HG03095 (cell line): ENCODE measurements around the gene CCT5.
"Not testable (repeated sequence)": the region's sequence is repeated elsewhere in the genome, so short reads cannot be mapped to it uniquely, and the experiment has no call there.

Experiments used
- ATAC-seq: cut with Tn5 transposase; IDR thresholded peaks from one replicate; pipeline ENCODE4 v1.9.1; 2021; ENCODE audit warnings: moderate library complexity; ENCODE audit not compliant: unreplicated experiment

The CCT5 gene

DNA sequence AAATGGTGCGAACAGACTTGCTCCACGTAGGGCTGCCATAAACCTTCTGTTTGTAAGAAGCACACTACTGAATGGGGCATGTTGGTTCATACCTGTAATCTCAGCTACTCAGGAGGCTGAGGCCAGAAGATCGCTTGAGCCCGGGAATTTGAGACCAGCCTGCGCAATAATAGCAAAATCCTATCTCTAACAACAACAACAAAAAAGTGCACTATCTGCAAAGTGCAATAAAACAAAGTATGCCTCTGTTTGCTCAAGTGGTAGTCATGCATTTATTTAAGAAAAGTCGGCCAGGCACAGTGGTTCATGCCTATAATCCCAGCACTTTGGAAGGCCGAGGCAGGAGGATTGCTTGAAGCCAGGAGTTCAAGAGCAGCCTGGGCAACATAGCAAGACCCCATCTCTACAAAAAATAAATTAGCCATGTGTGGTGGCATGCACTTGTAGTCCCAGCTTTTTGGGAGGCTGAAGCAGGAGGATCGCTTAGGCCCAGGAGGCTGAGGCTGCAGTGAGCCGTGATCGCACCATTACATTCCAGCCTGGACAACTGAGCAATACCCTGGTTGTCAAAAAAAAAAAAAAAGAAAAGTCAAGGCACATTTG lies 5.6 kb upstream of the CCT5 start:
- no peak for ATAC-seq

DNA sequence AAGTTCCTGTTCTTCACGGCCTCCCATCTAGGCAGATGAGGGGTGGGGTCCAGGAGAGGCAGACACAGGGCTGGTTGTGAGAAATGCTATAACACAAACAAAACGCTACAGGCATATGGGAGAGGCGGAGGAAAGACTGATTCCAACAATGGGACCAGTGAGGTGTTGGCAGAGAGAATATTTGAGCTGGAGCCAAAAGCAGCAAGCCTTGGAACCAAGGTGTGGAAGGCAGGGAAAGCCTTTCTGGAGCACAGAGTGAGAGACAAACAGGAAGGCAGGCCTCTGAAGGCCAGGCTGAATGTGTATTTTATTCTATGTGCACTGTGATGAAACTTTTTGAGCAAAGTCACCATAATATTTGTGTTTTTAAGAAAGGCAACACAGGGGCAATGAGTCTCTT lies 3.3 kb upstream of the CCT5 start:
- no peak for ATAC-seq

DNA sequence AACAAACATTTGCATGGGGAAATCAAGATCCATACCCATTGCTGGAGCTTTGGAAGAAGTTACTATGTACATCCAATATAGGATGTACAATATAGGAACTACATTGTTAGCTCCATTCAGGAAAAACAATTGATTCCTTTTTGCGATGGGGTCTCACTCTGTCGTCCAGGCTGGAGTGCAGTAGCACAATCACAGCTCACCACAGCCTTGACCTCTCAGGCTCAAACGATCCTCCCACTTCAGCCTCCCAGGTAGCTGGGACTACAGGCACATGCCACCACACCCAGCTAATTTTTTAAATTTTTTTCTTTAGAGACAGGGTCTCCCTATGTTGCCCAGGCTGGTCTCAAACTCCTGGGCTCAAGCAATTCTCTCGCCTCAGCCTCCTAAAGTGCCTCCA lies 2.9 kb upstream of the CCT5 start:
- not testable (repeated sequence) for ATAC-seq

DNA sequence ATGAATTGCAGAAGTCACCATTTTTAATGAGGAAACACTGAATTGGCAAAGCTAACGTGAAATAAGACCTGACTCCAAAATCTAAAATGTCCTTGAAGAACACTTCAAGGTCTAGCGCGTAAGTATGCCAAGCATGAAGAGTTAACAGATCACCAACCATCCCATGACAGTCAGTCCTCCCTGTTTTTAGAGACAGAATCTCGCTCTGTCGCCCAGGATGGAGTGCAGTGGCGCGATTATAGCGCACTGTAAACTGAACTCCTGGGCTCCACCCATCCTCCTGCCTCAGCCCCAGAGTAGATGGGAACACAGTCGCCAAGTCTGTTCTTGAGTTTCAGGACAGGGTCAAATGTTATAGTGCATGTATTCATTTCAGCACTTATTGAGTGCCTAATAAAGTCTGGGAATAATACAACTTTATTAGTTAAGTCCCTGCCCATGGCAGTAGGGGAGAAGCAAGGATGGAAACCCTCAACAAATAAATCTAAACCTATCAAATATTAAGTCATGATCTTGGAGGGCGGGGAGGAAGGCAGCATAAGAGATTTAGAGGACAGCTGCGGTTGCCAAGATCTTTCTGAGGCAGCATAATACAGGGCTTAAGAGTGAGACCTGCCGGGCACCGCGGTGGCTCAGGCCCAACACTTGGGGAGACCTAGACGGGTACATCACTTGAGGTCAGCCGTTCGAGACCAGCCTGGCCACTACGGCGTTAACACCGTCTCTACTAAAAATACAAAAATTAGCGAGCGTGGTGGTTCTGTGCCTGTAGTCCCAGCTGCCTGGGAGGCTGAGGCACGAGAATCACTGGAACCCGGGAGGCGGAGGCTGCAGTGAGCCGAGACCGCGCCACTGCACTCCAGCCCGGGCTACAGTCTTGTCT lies 1.5 kb upstream of the CCT5 start:
- peak; percentile 2 for ATAC-seq

DNA sequence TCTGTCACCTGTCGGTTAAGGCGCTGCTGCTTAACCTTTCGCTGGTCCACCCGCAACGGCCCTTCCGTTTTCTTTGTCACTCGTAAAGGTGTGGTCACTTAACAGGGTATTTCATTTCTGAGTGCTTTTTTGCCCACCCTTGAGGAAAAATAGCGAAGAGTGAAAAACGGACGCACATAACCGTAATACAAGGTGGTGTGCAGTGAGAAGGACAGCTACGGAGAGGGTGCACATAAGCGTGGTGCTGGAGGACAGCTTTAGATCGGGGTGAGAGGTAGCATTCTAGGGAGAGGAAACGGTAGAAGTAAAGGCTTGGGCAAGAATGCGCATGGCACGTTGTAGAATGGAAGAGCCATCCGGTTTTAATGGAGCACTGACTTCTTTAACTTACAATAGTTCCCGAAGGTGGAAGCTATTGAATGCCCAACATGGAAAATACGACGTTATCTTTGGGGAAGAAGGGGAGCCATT lies 761 bp downstream of the CCT5 start:
- ATAC-seq, result no peak

DNA sequence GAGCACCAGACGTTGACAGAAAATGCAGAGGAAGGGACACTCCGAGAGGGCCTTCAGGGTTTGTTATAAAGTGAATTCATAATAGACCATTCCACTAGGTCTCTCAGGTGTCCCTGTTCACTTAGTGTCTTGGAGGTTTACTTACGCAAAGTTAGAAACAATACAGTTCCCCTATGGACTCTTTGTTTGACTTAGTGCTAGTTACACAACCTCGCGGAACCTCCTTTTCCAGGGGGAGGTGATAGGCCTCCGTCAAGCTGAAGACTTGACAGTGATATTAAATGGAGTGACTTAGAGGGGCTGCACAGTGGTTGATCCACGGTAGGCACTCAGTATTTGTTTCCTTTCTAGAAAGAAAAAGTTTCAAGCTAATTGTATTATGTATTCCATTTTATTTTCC lies 1.3 kb downstream of the CCT5 start:
- no peak for ATAC-seq

DNA sequence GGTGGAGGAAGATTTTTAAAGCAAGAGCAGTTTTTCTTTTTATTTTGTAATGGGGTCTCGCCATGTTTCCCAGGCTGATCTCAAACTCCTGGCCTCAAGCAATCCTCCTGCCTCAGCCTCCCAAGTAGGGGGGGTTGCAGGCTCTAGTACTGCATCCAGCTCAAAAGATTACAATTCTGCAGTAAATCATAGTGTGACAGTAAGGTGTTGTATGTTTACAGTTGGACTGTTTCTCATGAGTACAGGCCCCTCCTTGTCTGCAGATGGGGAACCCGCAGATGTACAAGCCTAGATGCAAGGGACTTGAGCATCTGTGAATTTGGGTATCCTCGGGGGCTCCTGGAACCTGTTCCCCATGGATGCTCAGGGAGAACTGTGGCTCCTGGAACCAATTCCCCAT lies 3.3 kb downstream of the CCT5 start:
- ATAC-seq, result no peak

DNA sequence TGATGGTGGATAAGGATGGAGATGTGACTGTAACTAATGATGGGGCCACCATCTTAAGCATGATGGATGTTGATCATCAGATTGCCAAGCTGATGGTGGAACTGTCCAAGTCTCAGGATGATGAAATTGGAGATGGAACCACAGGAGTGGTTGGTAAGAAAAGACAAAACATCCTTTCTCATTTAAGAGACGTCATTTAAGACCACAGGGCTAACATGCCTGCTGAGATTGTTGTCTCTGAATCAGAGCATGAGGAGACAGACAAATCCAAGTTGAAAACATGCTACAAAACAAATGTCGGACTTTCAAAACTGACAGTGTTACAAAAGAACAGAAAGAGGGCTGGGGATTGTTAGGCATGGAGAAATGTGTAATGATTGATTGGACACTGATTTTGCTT lies 4.6 kb downstream of the CCT5 start:
- ATAC-seq, result no peak

DNA sequence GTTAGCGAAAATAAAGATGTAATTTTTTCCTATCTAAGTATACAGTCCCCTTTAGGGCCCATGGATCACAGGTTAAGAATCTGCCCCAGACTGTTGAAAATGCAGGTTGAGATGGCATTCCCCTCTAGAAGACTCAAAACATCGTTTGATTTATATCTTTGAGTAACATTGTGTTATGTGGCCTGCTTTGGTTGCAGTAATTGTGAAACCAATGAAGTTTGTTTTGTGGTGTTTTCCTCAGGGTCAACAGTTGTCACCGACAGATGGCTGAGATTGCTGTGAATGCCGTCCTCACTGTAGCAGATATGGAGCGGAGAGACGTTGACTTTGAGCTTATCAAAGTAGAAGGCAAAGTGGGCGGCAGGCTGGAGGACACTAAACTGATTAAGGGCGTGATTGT lies 7.8 kb downstream of the CCT5 start:
- ATAC-seq, result no peak

DNA sequence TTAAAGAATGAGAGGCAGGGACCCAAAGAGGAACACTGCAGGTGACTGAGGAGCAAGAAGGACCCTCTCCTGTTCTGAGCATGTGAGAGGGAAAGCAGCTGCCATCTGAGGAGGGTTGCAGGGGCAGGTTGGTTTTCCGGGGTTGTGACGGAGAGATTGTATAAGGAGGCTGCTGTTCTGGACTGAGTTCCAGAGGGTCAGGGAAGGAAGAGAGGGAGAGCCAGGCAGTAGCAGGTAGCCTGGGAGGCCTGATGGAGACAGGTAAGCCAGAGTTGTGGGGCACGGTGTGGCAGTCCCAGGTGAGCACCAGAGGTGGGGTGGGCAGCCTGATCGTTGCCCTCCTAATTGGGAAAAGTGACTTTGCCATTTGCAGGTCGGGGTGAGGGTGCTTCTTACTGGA lies 9.8 kb downstream of the CCT5 start:
- no peak for ATAC-seq

DNA sequence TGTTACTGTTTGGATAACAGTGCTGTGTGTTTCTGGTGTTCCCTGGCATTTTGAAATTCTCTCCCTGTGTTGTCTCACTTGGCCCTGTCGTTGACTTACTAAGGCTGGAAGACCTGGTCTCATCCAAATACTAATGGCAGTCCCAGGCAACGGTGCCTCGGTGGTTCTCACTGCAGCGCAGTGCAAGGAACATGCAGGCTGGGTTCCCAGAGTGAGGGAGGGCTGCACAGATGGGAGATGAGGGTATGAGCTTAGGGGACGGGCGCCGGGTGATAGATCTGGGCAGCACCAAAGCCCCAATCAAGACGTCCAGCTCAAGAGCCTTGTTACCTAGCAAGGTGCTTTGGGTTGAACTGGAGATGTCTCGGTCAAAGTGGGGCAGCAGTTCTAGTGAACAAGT lies 11.0 kb downstream of the CCT5 start:
- ATAC-seq, result no peak

DNA sequence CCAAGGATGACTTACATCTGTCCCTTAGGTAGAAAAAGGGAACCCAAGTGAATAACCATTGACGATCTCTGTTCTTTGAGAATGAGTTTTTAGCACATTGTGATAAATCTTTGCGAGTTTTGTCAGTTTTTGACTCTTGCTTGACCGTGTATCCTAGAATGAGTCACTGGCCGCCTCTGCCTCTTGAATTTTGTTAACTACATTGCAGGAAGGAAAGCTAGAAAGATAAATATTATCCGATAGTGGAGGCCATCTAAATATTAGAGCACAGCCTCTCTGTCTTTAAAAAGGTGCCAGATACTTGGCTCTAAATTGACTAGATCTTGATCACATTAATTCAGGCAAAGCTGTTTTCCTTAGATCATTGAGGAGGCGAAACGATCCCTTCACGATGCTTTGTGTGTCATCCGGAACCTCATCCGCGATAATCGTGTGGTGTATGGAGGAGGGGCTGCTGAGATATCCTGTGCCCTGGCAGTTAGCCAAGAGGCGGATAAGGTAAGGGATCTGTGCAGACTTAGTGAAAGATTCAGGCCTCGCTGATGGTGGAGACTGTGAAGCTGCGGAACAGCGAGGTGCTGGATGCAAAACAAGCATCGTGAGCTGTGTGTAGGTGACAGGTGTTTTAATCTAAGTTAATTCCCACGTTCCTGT lies 12.2 kb downstream of the CCT5 start:
- ATAC-seq, result no peak

DNA sequence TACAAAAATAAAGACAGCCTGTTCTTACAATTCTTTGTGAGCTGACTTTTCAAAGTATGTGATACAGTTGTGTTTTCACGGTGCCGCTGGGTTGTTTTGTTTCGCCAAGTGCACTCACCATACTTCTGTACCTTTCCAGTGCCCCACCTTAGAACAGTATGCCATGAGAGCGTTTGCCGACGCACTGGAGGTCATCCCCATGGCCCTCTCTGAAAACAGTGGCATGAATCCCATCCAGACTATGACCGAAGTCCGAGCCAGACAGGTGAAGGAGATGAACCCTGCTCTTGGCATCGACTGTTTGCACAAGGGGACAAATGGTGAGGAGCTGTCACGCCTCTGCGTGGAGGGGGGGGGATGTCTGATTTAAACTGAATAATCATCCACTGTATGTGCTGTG lies 12.9 kb downstream of the CCT5 start:
- ATAC-seq, result no peak

DNA sequence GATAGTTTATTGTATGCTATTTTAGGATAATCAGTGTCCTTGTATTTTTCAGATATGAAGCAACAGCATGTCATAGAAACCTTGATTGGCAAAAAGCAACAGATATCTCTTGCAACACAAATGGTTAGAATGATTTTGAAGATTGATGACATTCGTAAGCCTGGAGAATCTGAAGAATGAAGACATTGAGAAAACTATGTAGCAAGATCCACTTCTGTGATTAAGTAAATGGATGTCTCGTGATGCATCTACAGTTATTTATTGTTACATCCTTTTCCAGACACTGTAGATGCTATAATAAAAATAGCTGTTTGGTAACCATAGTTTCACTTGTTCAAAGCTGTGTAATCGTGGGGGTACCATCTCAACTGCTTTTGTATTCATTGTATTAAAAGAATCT lies 14.5 kb downstream of the CCT5 start:
- no peak for ATAC-seq

DNA sequence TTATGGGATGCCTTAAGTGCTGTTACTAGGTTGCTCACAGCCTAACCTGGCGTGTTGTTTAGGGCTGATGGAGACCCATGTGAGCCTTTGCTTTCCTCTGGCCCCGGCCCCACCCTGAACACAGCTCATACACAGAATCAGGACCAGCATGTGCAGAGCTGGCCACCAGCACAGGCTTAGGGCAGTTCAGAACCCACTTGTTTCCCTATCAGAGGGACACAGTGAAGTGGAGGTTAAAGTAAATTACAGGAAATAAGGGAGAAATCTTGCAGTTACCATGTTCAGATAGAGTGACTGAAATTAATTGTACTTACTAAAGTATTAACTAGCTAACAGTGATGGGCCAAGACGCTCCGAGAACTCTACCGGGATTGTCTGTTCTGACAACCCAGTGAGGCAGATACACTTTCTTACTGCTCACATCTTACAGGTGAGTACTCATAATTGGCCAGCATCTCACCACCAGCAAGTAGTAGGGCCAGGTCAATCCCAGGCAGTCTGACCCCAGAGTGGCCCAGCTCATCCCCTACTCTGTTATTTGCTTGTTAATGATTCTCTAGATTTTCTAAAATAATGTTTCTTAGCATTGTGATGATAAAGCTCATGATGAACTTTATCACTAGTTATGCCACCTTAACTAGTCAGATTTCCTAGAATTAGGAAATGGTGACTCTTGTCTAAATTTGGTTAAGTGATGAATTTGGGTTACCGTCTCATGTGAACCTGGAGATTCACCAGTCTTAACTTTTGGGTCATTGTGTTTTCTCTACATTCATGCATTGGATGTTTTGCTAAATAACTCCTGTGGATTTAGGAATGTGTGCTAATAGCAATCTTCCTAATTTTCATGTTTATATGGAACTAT lies 15.4 kb downstream of the CCT5 start:
- no peak for ATAC-seq

DNA sequence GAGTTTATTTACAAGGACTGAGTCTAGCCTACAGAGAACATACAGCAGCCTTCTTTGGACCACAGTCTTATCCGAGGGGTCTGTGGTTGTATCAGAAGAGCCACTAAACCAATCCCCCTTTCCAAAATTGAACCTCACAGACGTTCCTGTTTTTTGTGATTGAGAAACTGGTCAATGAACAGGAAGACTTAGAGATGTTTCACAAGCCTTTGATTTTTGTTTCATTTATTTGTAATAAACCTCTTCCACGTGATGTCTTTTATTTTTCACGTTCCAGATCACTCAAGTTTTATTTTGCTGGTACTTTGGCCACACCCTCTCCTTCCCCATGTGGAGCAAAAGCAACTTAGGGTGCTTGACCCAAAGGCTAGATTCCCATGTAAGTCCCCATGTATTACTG lies 16.1 kb downstream of the CCT5 start:
- ATAC-seq, result no peak

DNA sequence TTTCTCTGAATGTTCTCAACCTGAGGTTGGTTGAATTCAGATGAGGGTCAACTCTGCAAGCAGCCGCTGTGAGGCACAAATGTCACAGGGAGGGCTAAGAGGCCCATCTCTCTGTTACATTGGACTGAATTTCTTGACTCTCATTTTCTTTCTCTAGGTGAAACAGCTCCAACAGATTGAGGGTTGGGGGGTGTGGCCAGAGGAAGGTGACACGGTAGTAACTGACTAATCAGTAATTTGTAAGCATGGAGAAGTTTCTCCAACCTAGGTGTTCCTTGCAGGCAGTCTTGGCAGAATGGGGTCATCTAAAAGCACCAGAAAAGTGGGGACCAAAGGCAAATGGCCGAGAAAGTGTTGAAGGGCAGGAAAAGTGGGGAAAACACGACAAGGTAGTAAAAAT lies 16.8 kb downstream of the CCT5 start:
- no peak for ATAC-seq

DNA sequence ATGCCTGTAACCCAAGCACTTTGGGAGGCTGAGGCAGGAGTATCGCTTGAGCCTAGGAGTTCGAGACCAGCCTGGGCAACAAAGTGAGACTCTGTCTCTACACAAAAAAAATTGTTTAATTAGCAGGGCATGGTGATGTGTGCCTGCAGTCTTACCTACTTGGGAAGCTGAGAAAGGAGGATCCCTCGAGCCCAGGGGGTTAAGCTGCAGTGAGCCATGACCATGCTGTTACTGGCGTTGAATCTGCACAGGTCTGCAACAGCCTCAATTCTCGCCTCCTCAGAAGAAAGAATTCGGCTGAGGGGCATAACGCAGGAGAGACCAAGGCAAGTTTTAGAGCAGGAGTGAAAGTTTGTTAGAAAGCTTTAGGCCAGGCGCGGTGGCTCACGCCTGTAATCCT lies 18.0 kb downstream of the CCT5 start:
- ATAC-seq, result no peak

DNA sequence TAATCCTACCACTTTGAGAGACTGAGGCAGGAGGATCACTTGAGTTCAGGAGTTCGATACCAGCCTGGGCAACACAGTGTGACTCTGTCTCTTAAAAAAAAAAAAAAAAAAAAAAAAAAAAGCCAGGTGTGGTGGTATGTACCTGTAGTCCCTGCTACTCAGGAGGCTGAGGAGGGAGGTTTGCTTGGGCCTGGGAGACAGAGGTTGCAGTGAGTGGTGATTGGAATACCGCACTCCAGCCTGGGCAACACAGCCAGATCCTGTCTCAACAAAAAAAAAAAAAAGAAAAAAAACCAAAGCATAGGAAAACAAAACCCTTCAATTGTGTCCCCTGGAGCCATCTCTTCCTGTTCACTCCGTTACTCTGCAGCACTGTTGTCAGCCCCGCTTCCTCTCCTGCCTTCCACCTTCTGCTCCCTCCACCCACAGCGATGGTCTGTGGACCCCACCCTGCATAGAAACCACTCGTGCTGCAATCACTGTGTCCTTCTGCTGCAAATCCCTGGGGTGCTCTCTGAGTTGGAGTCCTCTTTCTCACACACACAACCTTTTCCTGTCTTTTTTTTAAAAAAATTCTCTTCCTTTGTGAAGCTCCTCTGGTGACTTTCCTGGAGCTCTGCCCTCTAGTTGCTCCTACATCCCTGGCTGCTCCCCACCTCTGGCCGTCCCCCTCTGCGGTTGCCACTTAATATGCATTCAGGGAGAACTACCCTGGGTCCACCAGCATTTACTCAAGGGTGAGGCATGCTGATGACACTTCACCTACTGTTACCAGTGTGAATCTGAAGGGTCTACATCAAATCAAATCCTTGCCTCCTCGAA lies 22.2 kb downstream of the CCT5 start:
- no peak for ATAC-seq

DNA sequence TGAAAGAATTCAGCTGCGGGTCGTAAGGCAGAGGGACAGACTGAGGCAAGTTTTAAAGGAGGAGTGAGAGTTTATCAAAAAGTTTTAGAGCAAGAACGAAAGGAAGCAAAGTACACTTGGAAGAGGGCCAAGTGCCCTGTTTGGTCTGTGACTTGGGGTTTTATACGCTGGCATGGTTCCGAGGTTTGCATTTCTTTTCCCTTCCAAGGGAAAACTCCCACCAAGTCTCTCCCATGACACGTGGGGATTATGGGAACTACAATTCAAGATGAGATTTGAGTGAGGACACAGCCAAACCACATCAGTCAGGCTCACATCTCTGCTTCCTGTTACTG lies 22.8 kb downstream of the CCT5 start:
- not testable (repeated sequence) for ATAC-seq
